ENCODE data around the gene MRPL1. TPM values are rescaled to one million over a fixed set of nuclear protein-coding genes. Genes with fewer than 3 reads are reported as not detected.

MRPL1 gene
- total and polyA plus RNA-seq, 9 of the 15 experiments (the other 6 are each of a cell fraction or from before 2014, with no cell fraction given), result 38.4 to 75.7 (median 63.7) TPM

- H3K4me1 ChIP-seq (replicated peaks in 1 of 2; ENCODE audit: control insufficient read depth in 2 of 2, insufficient read depth in 2 of 2, low read length in 2 of 2), result peaks cover 0 to 4% of the 10 kb centered on the region in 2 experiments; a peak in 2 of 5 replicates
- no peaks in the 10 kb centered on the region for H3K9me1 ChIP-seq (ENCODE audit: control insufficient read depth, insufficient read depth, low read length)
- FAIRE-seq (no peak), ATAC-seq (no peak), DNase-seq (ENCODE audit: extremely low read depth in 1 of 4, low spot score in 3 of 4) (no peak)
- no peaks in the 10 kb centered on the region for H4K20me1 ChIP-seq (replicated peaks; ENCODE audit: control insufficient read depth, insufficient read depth, low read length)
- H3K4me2 ChIP-seq (ENCODE audit: insufficient read depth, low read length), result no peak overlapping the region
- H3K4me3 ChIP-seq, result no peak overlapping the region
- peaks cover 40% of the 10 kb centered on the region for H3K36me3 ChIP-seq (ENCODE audit: control insufficient read depth, insufficient read depth, low read length)
- BruUV-seq (replicated peaks), result no TSS peak
- in situ Hi-C loops (cut with MboI), result no loop called here
- H3K9ac ChIP-seq (ENCODE audit: insufficient read depth in 1 of 2, low read depth in 2 of 2, low read length in 2 of 2), result no peak overlapping the region
- CTCF ChIA-PET (ENCODE audit: low intra/inter-chr PET ratio), result no interaction called here
- no peak overlapping the region for H2AFZ ChIP-seq (ENCODE audit: low read depth, low read length)
- H3K27ac ChIP-seq (ENCODE audit: extremely low read depth, low read depth, low read length), result no peak overlapping the region
- H3K9me3 ChIP-seq (replicated peaks; ENCODE audit: control insufficient read depth, insufficient read depth, low read depth, low read length), result no peaks in the 10 kb centered on the region
- no peaks in the 10 kb centered on the region for H3K79me2 ChIP-seq (ENCODE audit: control insufficient read depth, insufficient read depth, low read length)
- no peaks in the 10 kb centered on the region for H3K27me3 ChIP-seq (ENCODE audit: control insufficient read depth in 2 of 2, insufficient read depth in 2 of 2, low read length in 2 of 2)
- 100% methylated on average over 1 of the region's 1 CpG for WGBS (ENCODE audit: insufficient coverage, low coverage, missing lambda C conversion rate)
- intact Hi-C loops (cut with micrococcal nuclease), result no loop called here
- POLR2A ChIA-PET, result interaction anchor here (0.6 kb wide), 1 partner anchor 44 kb away, joined by 3 read pairs; no protein-coding TSS in a partner anchor
- no peak for TF ChIP-seq NR2C2 (CRISPR knock-in tag; IDR thresholded peaks at IDR 0.05)
- no peak for TF ChIP-seq NR2C2 (tag; IDR thresholded peaks at IDR 0.05)
- no peak for TF ChIP-seq BCOR (IDR thresholded peaks at IDR 0.05)
- no peak for TF ChIP-seq ETV1 (tag; conservative IDR thresholded peaks at IDR 0.05; ENCODE audit: low read depth)
- no peak for TF ChIP-seq HINFP (tag; conservative IDR thresholded peaks at IDR 0.05; ENCODE audit: low read depth)
- TF ChIP-seq ZNF274 (IDR thresholded peaks at IDR 0.05; ENCODE audit: borderline replicate concordance, low read depth, low read length), result no peak
- TF ChIP-seq ZNF224 (CRISPR knock-in tag; IDR thresholded peaks at IDR 0.05), result no peak
- TF ChIP-seq ZBTB9 (CRISPR knock-in tag; IDR thresholded peaks at IDR 0.05), result no peak
- TF ChIP-seq SMARCB1 (IDR thresholded peaks at IDR 0.05; ENCODE audit: insufficient read length, low read depth), result no peak
- TF ChIP-seq SIX5 (IDR thresholded peaks at IDR 0.05; ENCODE audit: borderline replicate concordance in 1 of 2, insufficient read depth in 1 of 2, low read depth in 1 of 2, low read length in 2 of 2), result no peak
- TF ChIP-seq ZNF124 (CRISPR knock-in tag; IDR thresholded peaks at IDR 0.05), result no peak
- no peak for TF ChIP-seq TAF9B (IDR thresholded peaks at IDR 0.05; ENCODE audit: partially characterized antibody)
- TF ChIP-seq NCOA1 (IDR thresholded peaks at IDR 0.05; ENCODE audit: low read depth), result no peak
- TF ChIP-seq BRF2 (IDR thresholded peaks at IDR 0.05; ENCODE audit: borderline replicate concordance, insufficient read depth, insufficient read length), result no peak
- TF ChIP-seq HLTF (IDR thresholded peaks at IDR 0.05), result no peak
- TF ChIP-seq ZNF445 (CRISPR knock-in tag; IDR thresholded peaks at IDR 0.05; ENCODE audit: low read depth), result no peak
- TF ChIP-seq NR4A1 (CRISPR knock-in tag; IDR thresholded peaks at IDR 0.05), result no peak
- TF ChIP-seq NR4A1 (tag; IDR thresholded peaks at IDR 0.05), result no peak
- TF ChIP-seq JUNB (CRISPR knock-in tag; conservative IDR thresholded peaks at IDR 0.05), result no peak
These were observed 48.5 kb downstream of the MRPL1 start for GRCh38 chr4:77911091-77911490.

Measured in K562 (cell line).